ENCODE measurements around the gene TMEM156.
"Not testable (repeated sequence)": the region's sequence is repeated elsewhere in the genome, so short reads cannot be mapped to it uniquely, and the experiment has no call there.

TMEM156 gene

DNA sequence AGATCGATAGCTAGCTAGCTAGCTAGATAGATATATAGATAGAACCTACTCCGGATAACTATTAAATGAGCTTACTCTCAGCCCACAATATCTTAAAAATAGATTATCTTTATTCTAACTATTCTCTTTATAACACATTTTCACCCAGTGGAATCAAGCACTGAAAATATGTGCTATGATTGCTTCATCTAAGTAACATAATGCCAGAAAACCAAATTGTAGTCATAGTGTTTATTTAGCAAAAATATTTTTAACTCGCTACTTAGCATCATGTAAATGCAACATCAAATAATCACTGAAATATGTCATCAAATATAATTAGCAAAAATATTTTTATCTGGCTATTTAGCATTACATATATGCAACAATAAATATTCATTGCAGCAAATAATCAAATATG lies 1.5 kb downstream of the TMEM156 start:
- H3K4me1 ChIP-seq (ENCODE audit: insufficient read depth, low read length), result no peaks in the 10 kb centered on the region
- H3K9me3 ChIP-seq (ENCODE audit: control insufficient read depth, insufficient read depth, low read length), result no peaks in the 10 kb centered on the region
- no peak overlapping the region for H3K9ac ChIP-seq (ENCODE audit: low read depth, low read length)
- no peaks in the 10 kb centered on the region for H3K36me3 ChIP-seq (ENCODE audit: insufficient read depth, low read length)

DNA sequence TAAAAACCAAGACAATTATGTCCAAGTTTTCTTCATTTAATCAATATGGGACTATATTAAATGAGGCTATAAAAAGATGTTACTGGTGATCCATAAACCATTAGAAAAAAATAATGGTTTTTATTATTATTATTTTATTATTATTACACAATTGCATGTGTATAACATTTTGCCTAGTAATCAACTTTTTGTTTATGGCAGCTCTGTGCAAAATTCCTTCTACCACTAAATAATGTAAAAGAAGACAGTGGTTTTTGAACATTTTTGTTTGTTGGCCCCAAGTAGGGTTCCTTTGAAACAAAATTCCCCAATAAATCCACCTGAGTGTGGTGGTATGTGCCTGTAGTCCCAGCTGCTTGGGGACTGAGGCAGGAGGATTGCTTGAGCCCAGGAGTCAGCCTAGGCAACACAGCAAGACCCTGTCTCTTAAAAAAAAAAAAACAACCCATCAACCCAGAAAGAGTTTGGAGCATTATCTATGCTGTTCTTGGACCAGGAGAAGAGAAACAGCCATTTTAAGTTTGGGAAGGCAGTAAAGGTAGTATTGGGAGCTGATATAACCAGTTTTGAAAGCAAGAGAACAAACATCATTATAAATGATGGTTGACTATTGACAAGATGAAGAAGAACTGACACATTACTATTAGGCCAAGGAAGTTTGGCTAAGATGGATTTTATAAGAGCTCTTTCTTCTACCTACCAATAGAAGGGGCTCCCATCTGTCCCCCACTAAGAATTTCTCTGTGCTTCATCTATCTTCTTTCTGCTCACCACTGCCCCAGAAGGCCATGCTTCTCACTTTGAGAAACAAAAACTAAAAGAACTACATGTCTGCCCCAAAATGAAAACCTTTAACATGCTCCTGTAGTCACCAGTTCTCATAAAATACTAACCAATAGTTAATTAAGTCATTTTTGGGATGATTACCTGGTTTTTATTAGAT lies 2.2 kb downstream of the TMEM156 start:
- H3K36me3 ChIP-seq (ENCODE audit: insufficient read depth, low read length), result no peaks in the 10 kb centered on the region
- no peak overlapping the region for H3K9ac ChIP-seq (ENCODE audit: low read depth, low read length)
- H3K4me1 ChIP-seq (ENCODE audit: insufficient read depth, low read length), result no peaks in the 10 kb centered on the region
- no peaks in the 10 kb centered on the region for H3K9me3 ChIP-seq (ENCODE audit: control insufficient read depth, insufficient read depth, low read length)

DNA sequence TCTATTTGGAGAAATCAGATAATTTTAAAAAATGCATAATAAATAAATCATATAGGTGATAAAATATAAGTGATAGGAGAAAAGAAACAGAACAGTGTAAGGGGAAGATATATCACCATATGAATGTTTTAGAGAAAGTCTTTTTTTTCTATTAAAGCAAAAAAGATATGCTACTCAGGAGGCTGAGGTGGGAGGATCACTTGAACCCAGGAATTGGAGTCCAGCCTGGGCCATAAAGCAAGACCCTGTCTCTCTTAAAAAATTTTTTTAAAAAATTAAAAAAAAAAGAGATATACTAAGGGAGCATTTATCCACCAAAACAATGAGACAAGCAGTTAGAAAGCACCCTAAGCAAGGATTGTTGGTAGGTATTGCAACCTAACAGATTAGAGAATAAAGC lies 6.1 kb downstream of the TMEM156 start:
- no peaks in the 10 kb centered on the region for H3K9me3 ChIP-seq (ENCODE audit: control insufficient read depth, insufficient read depth, low read length)
- H3K4me1 ChIP-seq (ENCODE audit: insufficient read depth, low read length), result no peaks in the 10 kb centered on the region
- no peak overlapping the region for H3K9ac ChIP-seq (ENCODE audit: low read depth, low read length)
- H3K36me3 ChIP-seq (ENCODE audit: insufficient read depth, low read length), result no peaks in the 10 kb centered on the region

DNA sequence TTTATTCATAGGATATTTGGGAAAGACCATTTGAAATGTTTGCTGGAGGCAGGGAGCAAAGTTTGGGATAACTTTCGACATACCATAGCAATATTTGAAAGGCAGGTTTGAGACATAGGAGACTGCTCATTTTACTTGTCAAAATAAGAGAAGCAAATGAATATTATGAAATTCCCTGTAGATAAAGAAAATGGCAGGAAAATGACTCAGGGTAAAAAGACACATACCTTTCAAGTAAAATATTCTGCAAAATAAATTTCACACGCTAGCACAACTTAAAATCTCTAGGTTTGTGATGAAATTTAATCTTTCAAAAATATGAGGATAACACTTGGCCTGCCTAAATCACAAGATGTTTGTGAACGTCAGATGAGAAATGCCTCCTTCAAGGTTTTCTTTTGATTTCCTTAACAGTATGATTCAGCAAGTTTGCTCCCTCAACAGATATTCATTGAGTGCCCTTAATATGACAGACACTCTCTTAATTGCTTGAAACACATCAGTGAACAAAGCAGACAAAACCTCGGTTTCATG lies 6.6 kb downstream of the TMEM156 start:
- H3K36me3 ChIP-seq (ENCODE audit: insufficient read depth, low read length), result no peaks in the 10 kb centered on the region
- H3K9ac ChIP-seq (ENCODE audit: low read depth, low read length), result no peak overlapping the region; the same call in 1 of the 2 replicates
- H3K9me3 ChIP-seq (ENCODE audit: control insufficient read depth, insufficient read depth, low read length), result no peaks in the 10 kb centered on the region
- no peaks in the 10 kb centered on the region for H3K4me1 ChIP-seq (ENCODE audit: insufficient read depth, low read length)

DNA sequence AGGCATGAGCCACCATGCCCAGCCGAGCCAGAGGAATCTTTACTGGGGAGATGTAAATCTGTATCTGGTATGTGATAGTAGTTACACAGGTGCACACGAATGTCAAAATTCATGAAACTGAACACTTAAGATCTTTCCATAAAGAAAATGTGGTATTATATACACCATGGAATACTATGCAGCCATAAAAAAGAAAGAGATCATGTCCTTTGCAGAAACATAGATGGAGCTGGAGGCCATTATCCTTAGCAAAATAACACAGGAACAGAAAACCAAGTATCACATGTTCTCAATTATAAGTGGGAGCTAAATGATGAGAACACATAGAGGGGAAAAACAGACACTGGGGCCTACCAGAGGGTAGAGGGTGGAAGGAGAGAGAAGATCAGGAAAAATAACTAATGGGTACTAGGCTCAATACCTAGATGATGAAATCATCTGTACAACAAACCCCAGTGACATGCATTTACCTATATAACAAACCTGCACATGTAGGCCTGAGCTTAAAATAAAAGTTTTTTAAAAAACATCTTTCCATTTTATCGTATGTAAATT lies 7.8 kb downstream of the TMEM156 start:
- Histone ChIP-seq H3K9ac (ENCODE audit: low read depth, low read length) (no peak overlapping the region), H3K4me1 (ENCODE audit: insufficient read depth, low read length) (no peaks in the 10 kb centered on the region), H3K9me3 (ENCODE audit: control insufficient read depth, insufficient read depth, low read length) (no peaks in the 10 kb centered on the region), H3K36me3 (ENCODE audit: insufficient read depth, low read length) (no peaks in the 10 kb centered on the region)

DNA sequence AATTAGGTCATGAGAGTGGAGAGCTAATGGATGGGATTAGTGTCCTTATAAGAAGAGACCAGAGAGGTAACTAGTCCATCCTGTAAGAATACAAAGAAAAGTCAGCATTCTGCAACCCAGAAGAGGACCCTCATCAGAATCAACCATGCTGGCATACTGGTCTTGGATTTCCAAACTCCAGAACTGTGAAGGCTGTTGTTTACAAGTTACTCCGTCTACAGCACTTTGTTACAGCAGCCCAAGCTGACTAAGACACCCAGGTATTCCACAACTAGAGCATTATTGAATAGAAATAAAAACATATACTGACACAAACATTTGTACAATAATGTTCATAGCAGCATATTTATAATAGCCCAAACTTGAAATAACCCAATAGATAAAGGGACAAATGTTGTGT lies 9.2 kb downstream of the TMEM156 start:
- Histone ChIP-seq H3K9ac (ENCODE audit: low read depth, low read length) (no peak overlapping the region), H3K36me3 (ENCODE audit: insufficient read depth, low read length) (no peaks in the 10 kb centered on the region), H3K4me1 (ENCODE audit: insufficient read depth, low read length) (no peaks in the 10 kb centered on the region), H3K9me3 (ENCODE audit: control insufficient read depth, insufficient read depth, low read length) (no peaks in the 10 kb centered on the region)

DNA sequence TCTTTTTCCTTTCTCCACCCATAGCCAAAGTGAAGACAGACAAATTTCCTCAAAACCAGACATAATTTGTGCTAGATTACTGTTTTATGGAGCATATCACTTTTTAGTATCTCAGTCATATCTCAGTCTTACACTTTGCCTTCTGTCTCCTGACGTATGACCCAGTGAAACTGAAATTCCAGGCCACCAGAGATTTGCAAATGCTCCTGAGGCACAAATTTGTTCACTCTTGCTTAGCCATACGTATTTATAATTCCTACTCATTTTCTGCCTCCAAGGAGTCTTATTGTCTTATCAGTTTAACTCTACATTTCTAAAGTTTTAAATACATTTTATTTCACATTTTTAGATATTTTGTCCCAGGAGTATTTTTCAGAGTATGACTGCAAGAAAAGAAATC lies 10.0 kb downstream of the TMEM156 start:
- no peaks in the 10 kb centered on the region for H3K36me3 ChIP-seq (ENCODE audit: insufficient read depth, low read length)
- no peaks in the 10 kb centered on the region for H3K4me1 ChIP-seq (ENCODE audit: insufficient read depth, low read length)
- H3K9me3 ChIP-seq (ENCODE audit: control insufficient read depth, insufficient read depth, low read length), result no peaks in the 10 kb centered on the region
- H3K9ac ChIP-seq (ENCODE audit: low read depth, low read length), result no peak overlapping the region

DNA sequence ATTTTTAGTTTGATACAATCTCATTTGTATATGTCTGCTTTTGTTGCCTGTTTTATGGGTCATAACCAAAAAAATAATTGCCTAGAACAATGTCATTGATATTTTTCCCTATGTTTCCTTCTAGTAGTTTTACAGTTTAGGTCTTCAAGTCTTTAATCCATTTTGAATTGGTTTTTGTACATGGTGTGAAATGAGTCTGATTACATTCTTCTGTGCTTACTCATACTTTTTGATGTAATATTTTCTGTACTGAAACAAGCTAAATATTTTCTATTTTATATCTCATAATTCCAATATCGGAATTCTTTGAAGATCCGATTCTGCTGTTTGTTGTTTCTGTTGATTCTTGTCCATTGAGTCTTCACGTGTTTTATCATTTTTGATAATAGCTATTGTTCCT lies 10.6 kb downstream of the TMEM156 start:
- Histone ChIP-seq H3K36me3 (ENCODE audit: insufficient read depth, low read length) (no peaks in the 10 kb centered on the region), H3K4me1 (ENCODE audit: insufficient read depth, low read length) (no peaks in the 10 kb centered on the region)

DNA sequence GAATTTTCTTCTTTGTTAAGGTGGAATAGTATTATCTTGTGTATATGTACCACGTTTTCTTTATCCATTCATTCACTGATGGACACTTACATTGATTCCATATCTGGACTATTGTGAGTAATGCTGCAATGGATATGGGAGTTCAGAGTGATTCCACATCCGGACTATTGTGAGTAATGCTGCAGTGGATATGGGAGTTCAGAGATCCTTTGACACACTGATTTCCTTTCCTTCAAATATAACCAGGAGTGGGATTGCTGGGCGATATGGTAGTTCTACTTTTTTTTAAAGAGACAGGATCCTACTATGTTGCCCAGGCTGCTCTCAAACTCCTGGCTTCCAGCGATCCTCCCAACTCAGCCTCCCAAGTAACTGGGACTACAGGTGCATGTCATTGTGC lies 12.1 kb downstream of the TMEM156 start:
- no peaks in the 10 kb centered on the region for H3K36me3 ChIP-seq (ENCODE audit: insufficient read depth, low read length)
- no peaks in the 10 kb centered on the region for H3K9me3 ChIP-seq (ENCODE audit: control insufficient read depth, insufficient read depth, low read length)
- H3K9ac ChIP-seq (ENCODE audit: low read depth, low read length), result no peak overlapping the region
- H3K4me1 ChIP-seq (ENCODE audit: insufficient read depth, low read length), result no peaks in the 10 kb centered on the region

More for the DNA sequence above, 10.6 kb downstream of the TMEM156 start:
- Histone ChIP-seq H3K9ac (ENCODE audit: low read depth, low read length) (no peak overlapping the region), H3K9me3 (ENCODE audit: control insufficient read depth, insufficient read depth, low read length) (no peaks in the 10 kb centered on the region)

DNA sequence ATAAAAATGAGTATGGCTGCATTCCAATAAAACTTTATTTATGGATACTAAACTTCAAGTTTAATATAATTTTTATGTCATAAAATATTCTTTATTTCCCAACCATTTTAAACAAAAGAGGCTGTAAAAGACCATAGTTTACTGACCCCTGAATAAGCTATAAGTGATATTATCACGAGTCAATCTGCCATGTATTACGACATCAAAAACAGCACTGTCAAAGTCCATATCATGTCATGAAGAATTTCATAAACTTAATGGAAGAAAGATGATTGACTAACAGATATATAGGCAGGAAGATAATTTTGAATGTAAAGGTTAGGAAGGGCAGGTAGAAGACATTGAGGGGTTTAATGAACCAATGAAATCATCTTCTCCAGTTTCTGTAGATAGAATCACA lies 18.2 kb downstream of the TMEM156 start:
- Histone ChIP-seq H3K4me1 (ENCODE audit: insufficient read depth, low read length) (no peaks in the 10 kb centered on the region), H3K36me3 (ENCODE audit: insufficient read depth, low read length) (no peaks in the 10 kb centered on the region), H3K9me3 (ENCODE audit: control insufficient read depth, insufficient read depth, low read length) (no peaks in the 10 kb centered on the region), H3K9ac (ENCODE audit: low read depth, low read length) (no peak overlapping the region)

DNA sequence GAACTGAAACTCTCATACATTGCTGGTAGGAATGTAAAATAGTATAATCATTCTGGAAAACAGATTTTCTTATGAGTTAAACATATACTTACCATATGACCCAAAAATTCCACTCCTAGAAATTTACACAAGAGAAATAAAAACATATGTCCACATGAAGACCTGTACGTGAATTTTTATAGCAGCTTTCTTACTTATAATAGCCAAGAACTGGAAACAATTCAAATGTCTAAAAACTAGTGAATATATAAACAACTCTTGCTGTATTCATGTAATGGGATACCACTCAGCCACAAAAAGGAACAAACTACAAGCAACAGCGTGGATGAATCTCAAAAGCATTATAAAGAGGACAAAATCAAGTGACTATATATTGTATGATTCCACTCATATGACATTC lies 27.5 kb downstream of the TMEM156 start:
- Histone ChIP-seq H3K9ac (ENCODE audit: low read depth, low read length) (no peak overlapping the region), H3K36me3 (ENCODE audit: insufficient read depth, low read length) (no peaks in the 10 kb centered on the region)

DNA sequence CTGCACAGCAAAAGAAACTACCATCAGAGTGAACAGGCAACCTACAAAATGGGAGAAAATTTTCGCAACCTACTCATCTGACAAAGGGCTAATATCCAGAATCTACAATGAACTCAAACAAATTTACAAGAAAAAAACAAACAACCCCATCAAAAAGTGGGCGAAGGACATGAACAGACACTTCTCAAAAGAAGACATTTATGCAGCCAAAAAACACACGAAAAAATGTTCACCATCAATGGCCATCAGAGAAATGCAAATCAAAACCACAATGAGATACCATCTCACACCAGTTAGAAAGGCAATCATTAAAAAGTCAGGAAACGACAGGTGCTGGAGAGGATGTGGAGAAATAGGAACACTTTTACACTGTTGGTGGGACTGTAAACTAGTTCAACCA lies 30.2 kb downstream of the TMEM156 start:
- H3K36me3 ChIP-seq (ENCODE audit: insufficient read depth, low read length); H3K9me3 ChIP-seq (ENCODE audit: control insufficient read depth, insufficient read depth, low read length); H3K4me1 ChIP-seq (ENCODE audit: insufficient read depth, low read length); H3K9ac ChIP-seq (ENCODE audit: low read depth, low read length): not testable (repeated sequence)

More for the DNA sequence above, 27.5 kb downstream of the TMEM156 start:
- Histone ChIP-seq H3K4me1 (ENCODE audit: insufficient read depth, low read length) (no peaks in the 10 kb centered on the region), H3K9me3 (ENCODE audit: control insufficient read depth, insufficient read depth, low read length) (no peaks in the 10 kb centered on the region)

DNA sequence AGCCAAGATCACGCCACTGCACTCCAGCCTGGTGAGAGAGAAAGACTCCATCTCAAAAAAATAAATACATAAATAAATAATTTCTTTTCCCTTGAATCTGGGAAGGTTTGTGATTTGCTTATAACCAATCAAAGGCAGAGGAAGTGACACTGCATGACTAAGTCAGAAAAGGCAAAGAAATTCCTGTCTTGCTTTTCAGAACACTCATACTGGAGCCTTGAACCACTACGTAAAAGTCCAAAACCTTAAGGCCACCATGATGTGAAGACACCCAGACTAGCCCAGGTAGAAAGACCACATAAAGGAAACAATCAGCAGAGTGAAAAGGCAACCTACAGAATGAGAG lies 36.6 kb downstream of the TMEM156 start:
- no peaks in the 10 kb centered on the region for H3K36me3 ChIP-seq (ENCODE audit: insufficient read depth, low read length)

DNA sequence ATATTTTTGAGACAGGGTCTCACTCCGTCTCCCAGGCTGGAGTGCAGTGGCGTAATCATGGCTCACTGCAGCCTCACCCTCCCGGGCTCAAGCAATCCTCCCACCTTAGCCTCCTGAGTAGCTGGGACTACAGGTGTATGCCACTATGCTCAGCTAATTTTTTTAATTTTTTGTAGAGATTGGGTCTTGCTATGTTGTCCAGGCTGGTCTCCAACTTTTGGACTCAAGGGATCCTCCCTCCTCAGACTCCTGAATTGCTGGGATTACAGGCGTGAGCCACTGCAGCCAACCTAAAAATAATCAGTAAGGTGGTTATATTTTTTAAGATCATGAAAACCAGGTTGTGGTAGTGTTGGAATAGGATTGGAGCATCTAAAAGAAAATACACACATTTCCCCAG lies 38.1 kb downstream of the TMEM156 start:
- Histone ChIP-seq H3K4me1 (ENCODE audit: insufficient read depth, low read length) (no peaks in the 10 kb centered on the region), H3K9ac (ENCODE audit: low read depth, low read length) (no peak overlapping the region), H3K36me3 (ENCODE audit: insufficient read depth, low read length) (no peaks in the 10 kb centered on the region), H3K9me3 (ENCODE audit: control insufficient read depth, insufficient read depth, low read length) (no peaks in the 10 kb centered on the region; the same call in 1 of the 2 replicates)

More for the DNA sequence above, 36.6 kb downstream of the TMEM156 start:
- Histone ChIP-seq H3K4me1 (ENCODE audit: insufficient read depth, low read length) (no peaks in the 10 kb centered on the region), H3K9me3 (ENCODE audit: control insufficient read depth, insufficient read depth, low read length) (peaks cover 5% of the 10 kb centered on the region; the same call in 1 of the 2 replicates), H3K9ac (ENCODE audit: low read depth, low read length) (no peak overlapping the region)

DNA sequence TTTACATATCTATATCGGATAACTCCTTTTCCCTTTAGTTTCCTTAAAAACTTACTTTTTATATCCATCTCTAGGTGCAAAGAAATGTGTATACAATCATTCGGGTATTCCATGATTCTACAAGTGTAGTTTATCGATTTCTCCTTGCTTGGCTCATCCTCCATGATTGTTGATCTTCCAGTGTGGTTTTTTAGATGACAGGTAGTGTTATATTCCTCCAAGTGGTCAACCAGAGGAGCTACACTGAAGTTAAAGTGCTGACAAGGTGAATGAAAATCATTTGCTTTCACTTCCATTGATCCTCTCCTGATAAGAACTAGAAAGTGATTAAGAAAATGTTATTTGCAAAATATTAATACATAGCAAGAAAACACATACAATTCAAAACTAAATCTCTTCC lies 38.5 kb downstream of the TMEM156 start:
- Histone ChIP-seq H3K36me3 (ENCODE audit: insufficient read depth, low read length) (no peaks in the 10 kb centered on the region), H3K4me1 (ENCODE audit: insufficient read depth, low read length) (no peaks in the 10 kb centered on the region), H3K9me3 (ENCODE audit: control insufficient read depth, insufficient read depth, low read length) (no peaks in the 10 kb centered on the region), H3K9ac (ENCODE audit: low read depth, low read length) (no peak overlapping the region)

All from ES-I3 (cell line).